Choroid plexus epithelial cell (primary cell): ENCODE data around the gene FCSK.

Experiments
- DNase-seq: peaks from one replicate; pipeline ENCODE4 v3.0.0-alpha.2; 2010; ENCODE audit warnings: low read depth
- H3K4me3 ChIP-seq: 2 replicates; pipeline ENCODE4 v1.5.1; 2011; ENCODE audit warnings: low read depth, mild to moderate bottlenecking, control low read depth, low read length, moderate library complexity
- TF ChIP-seq, protein P1 (sequence below): conservative IDR thresholded peaks from 2 replicates; pipeline ENCODE4 v1.5.1; 2011; ENCODE audit warnings: low read depth, mild to moderate bottlenecking, control low read depth, inconsistent platforms, low read length, moderate library complexity

FCSK gene

DNA sequence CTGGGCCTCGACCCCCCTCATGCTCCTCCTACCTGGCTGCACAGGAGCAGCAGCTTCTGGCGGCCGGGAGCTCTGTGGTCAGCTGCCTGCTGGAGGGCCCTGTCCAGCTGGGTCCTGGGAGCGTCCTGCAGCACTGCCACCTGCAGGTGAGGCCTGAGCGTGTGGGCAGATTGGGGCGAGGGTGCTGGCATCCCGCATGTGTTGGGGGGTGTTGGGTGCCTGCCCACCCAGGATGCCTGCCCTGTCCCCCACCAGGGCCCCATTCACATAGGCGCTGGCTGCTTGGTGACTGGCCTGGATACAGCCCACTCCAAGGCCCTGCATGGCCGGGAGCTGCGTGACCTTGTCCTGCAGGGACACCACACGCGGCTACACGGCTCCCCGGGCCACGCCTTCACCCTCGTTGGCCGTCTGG is 16.5 kb downstream of the FCSK start:
- H3K4me3 ChIP-seq, result no peak overlapping the region
- TF ChIP-seq, protein P1, sequence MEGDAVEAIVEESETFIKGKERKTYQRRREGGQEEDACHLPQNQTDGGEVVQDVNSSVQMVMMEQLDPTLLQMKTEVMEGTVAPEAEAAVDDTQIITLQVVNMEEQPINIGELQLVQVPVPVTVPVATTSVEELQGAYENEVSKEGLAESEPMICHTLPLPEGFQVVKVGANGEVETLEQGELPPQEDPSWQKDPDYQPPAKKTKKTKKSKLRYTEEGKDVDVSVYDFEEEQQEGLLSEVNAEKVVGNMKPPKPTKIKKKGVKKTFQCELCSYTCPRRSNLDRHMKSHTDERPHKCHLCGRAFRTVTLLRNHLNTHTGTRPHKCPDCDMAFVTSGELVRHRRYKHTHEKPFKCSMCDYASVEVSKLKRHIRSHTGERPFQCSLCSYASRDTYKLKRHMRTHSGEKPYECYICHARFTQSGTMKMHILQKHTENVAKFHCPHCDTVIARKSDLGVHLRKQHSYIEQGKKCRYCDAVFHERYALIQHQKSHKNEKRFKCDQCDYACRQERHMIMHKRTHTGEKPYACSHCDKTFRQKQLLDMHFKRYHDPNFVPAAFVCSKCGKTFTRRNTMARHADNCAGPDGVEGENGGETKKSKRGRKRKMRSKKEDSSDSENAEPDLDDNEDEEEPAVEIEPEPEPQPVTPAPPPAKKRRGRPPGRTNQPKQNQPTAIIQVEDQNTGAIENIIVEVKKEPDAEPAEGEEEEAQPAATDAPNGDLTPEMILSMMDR, result peak; percentile 68
- DNase-seq, result peak; percentile 55

DNA sequence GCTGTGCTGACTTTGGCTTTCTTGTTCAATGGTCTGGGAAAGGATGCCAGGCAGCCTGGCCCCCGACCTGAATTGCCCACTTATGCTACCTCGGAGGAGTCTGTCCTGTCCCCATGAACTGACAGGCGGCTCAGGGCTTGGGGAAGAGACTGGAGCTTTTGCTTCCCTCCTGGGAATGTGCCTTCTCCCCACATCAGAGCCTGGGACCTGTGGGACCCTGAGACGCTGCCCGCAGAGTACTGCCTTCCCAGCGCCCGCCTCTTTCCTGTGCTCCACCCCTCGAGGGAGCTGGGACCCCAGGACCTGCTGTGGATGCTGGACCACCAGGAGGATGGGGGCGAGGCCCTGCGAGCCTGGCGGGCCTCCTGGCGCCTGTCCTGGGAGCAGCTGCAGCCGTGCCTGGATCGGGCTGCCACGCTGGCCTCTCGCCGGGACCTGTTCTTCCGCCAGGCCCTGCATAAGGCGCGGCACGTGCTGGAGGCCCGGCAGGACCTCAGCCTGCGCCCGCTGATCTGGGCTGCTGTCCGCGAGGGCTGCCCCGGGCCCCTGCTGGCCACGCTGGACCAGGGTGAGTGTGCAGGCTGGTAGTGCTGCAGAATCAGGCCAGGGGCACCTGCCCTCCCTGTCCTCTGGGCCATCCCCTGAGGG is 18.5 kb downstream of the FCSK start:
- TF ChIP-seq, protein P1, result no peak
- DNase-seq, result no peak
- no peak overlapping the region for H3K4me3 ChIP-seq

DNA sequence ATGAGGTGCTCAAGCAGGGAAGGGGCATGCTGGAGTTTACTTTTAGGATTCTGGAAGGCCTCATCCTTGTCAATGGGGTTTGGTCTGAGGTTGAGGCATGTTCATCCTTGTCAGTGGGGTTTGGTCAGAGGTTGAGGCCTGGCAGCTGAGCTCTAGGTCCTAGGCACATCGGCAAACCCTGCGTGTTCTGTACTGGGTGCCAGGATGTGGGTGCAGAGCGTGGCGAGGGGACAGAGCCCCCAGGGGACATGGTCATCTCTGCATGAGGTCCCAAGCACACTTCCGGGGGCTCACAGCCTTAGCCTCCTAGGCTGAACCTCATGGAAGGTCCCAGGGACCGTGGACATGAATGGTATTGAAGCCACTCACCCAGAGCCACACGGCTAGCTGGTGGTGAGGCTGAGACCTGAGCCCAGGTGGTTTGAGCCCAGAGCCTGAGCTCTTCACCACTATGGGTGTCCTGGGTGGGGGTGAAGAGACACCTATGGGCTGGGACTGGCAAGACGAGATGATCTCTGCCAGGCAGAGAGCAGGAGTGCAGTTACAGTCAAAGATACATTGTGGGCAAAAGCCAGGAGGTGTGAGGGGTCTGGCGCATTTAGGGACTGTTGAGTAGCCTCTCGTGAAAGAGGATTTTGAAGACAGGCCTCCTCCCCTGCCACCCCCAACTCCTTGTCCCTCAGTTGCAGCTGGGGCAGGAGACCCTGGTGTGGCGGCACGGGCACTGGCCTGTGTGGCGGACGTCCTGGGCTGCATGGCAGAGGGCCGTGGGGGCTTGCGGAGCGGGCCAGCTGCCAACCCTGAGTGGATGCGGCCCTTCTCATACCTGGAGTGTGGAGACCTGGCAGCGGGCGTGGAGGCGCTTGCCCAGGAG is 19.3 kb downstream of the FCSK start:
- no peak overlapping the region for H3K4me3 ChIP-seq
- no peak for DNase-seq
- TF ChIP-seq, protein P1, result peak; percentile 9

DNA sequence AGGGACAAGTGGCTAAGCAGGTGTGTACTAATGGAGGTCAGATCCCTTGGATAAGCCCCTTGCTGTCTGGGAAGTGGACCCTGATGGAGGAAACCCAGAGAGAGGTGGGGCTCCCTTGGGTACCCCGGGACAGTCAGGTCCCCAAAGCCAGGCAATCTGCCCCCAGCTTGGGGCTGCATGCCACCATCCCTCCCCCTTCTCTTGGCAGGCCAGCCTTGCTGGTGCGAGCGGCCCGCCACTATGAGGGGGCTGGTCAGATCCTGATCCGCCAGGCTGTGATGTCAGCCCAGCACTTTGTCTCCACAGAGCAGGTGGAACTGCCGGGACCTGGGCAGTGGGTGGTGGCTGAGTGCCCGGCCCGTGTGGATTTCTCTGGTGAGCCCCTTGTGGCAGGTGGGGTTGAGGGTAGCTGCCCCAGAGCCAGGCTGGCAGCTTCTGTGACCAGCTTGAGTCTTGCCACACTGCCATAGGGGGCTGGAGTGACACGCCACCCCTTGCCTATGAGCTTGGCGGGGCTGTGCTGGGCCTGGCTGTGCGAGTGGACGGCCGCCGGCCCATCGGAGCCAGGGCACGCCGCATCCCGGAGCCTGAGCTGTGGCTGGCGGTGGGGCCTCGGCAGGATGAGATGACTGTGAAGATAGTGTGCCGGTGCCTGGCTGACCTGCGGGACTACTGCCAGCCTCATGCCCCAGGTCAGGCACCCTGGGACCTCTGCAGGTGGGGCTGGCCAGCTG is 20.1 kb downstream of the FCSK start:
- TF ChIP-seq, protein P1, result no peak
- no peak overlapping the region for H3K4me3 ChIP-seq
- no peak for DNase-seq

DNA sequence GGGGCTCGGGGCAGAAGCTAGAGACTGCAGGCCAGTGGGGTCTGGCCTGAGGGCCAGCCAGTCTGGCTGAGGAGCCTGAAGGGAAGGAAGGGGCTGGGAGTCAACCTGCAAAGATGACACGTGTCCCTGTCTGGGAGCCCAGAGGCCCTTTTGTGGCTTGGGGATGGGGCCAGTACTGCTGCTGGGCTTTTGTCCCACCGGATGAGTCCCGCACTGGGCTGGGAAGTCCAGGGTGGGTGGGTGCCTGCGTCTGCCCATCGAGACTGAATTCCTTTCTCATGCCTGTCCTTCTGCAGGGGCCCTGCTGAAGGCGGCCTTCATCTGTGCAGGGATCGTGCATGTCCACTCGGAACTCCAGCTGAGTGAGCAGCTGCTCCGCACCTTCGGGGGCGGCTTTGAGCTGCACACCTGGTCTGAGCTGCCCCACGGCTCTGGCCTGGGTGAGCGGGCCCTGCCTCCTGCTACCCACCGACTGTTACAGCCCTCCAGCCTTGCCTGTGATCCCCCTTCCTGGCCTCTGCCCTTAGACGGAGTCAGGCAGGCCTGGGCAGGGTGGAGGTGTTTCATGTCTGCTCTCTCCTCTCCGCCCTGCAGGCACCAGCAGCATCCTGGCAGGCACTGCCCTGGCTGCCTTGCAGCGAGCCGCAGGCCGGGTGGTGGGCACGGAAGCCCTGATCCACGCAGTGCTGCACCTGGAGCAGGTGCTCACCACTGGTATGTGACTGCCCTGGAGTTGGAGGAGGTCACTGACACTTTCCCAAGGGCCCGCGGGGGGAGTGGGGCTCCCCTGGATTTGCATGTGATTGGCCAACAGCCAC is 20.9 kb downstream of the FCSK start:
- no peak for DNase-seq
- TF ChIP-seq, protein P1, result no peak
- H3K4me3 ChIP-seq, result no peak overlapping the region

DNA sequence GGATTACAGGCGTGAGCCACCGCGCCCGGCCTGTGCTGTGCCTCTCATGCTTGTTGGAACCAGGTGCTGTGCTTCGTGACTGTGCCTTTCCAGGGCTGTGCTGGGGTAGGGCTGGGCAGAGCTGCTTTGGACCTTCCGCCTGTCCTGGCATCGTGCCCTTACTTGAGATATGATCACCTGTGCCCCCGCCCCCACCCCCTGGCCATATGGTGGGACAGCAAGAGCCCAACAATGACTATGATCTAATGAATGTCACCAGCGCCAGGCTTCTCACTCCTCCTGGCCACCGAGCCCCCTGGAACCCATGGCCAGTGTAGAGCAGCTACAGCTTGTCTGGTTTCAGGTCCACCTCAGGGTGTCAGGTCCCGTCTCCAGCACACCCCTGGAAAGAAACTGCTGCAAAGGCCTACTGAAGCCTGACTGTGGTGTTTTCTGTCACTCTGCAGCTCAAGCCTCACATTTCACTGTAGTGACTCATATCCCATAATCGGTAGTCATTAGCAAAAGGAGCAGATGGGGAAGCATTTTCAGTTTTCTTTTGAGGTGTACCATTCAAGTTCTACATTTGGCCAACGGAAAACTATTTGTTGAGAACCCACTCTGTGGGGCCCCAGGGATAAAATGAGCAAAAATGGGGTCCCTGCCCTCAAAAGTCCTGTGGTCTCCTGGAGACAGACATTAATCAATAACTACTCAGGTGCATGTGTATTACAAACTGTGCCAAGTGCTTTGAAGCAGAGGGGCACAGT is 22.1 kb downstream of the FCSK start:
- no peak overlapping the region for H3K4me3 ChIP-seq
- DNase-seq, result peak; percentile 84
- TF ChIP-seq, protein P1, result no peak
